GM12892 (cell line): ENCODE data around the gene NPIPA1.
"Not testable (repeated sequence)": the region's sequence is repeated elsewhere in the genome, so short reads cannot be mapped to it uniquely, and the experiment has no call there.

Source experiments
- POLR2A ChIP-seq: IDR thresholded peaks from 2 replicates; pipeline ENCODE4 v1.6.1; 2011; ENCODE audit warnings: low read depth, low read length, control low read depth
- POLR2AphosphoS5 ChIP-seq: IDR thresholded peaks from 2 replicates; pipeline ENCODE4 v1.6.1; 2011; ENCODE audit warnings: low read depth, low read length, control low read depth
- TAF1 ChIP-seq: IDR thresholded peaks from 2 replicates; pipeline ENCODE4 v1.6.1; 2011; ENCODE audit warnings: low read depth, mild to moderate bottlenecking, control low read depth, low read length, borderline replicate concordance

DNA sequence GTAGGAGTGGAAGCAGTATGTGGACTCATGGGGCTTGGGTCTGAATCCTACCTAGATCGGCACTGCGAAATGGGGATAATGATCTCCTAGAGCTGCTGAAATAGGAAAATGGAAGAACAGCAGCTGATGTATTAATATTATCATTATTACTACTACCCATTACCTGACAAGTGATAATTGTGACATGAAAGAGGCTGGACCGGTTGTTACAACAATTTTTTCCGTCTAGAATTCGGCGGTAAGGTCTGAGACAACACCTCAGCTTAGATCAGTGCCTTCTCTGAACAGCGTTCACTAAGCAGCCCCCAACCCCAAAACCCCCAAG is 37.0 kb downstream of the NPIPA1 start:
- TF ChIP-seq POLR2A, POLR2AphosphoS5, TAF1: not testable (repeated sequence)
